ENCODE results near the gene PKD2L1.
"Not testable (repeated sequence)": the region's sequence is repeated elsewhere in the genome, so short reads cannot be mapped to it uniquely, and the experiment has no call there.

GRCh38 chr10:100276971-100277370, 53.1 kb downstream of the PKD2L1 start:
- TF ChIP-seq POLR2A (IDR thresholded peaks at IDR 0.05); CTCF (IDR thresholded peaks at IDR 0.05 in 8 of 11, conservative IDR thresholded peaks at IDR 0.05 in 3 of 11); POLR2AphosphoS5 (IDR thresholded peaks at IDR 0.05): not testable (repeated sequence)

Measured in spleen (tissue), 7 donors.